Smooth muscle cell (in vitro differentiated cells): ENCODE measurements around the gene FLII. TPM values are rescaled to one million over a fixed set of nuclear protein-coding genes. Genes with fewer than 3 reads are reported as not detected.
"Not testable (repeated sequence)": the region's sequence is repeated elsewhere in the genome, so short reads cannot be mapped to it uniquely, and the experiment has no call there.

Experiments
- DNase-seq: peaks from one replicate; lab custom pipeline; 2025; ENCODE audit not compliant: unreplicated experiment; lab: John Stamatoyannopoulos, UW
- H2AFZ ChIP-seq: fragments of 200-600 bp; sonication (generic); 2 replicates; pipeline ENCODE4 v1.6.0; 2016; ENCODE audit warnings: antibody characterized with exemption, low read depth, mild to moderate bottlenecking
- H3F3A ChIP-seq: fragments of 200-600 bp; sonication (generic); 2 replicates; pipeline ENCODE4 v1.6.0; 2017; ENCODE audit warnings: antibody characterized with exemption, low read depth
- H3K27ac ChIP-seq: fragments of 200-600 bp; sonication (generic); 2 replicates; pipeline ENCODE4 v1.5.1; 2016; ENCODE audit warnings: low read depth, mild to moderate bottlenecking
- H3K27me3 ChIP-seq: fragments of 200-600 bp; sonication (generic); 2 replicates; pipeline ENCODE4 v1.6.1; 2016; ENCODE audit warnings: low read depth, mild to moderate bottlenecking
- H3K36me3 ChIP-seq: fragments of 200-600 bp; sonication (generic); 2 replicates; pipeline ENCODE4 v1.5.1; 2016; ENCODE audit warnings: low read depth
- H3K4me1 ChIP-seq: fragments of 200-600 bp; sonication (generic); 2 replicates; pipeline ENCODE4 v1.5.1; 2016; ENCODE audit warnings: low read depth
- H3K4me2 ChIP-seq: fragments of 200-600 bp; sonication (generic); 2 replicates; pipeline ENCODE4 v1.6.0; 2016; ENCODE audit warnings: mild to moderate bottlenecking
- H3K4me3 ChIP-seq: fragments of 200-600 bp; sonication (generic); 2 replicates; pipeline ENCODE4 v1.5.1; 2016; ENCODE audit warnings: mild to moderate bottlenecking
- H3K79me2 ChIP-seq: fragments of 200-600 bp; sonication (generic); 2 replicates; pipeline ENCODE4 v1.6.0; 2016; ENCODE audit warnings: low read depth, mild to moderate bottlenecking
- H3K9ac ChIP-seq: fragments of 200-600 bp; sonication (generic); 2 replicates; pipeline ENCODE4 v1.6.0; 2016; ENCODE audit warnings: low read depth
- H3K9me3 ChIP-seq: fragments of 200-600 bp; sonication (generic); replicated peaks from 2 replicates; pipeline ENCODE4 v1.5.1; 2016; ENCODE audit warnings: low read depth
- H4K20me1 ChIP-seq: fragments of 200-600 bp; sonication (generic); 2 replicates; pipeline ENCODE4 v1.6.0; 2016; ENCODE audit warnings: low read depth
- WGBS: methylation state at CpG from one replicate; pipeline ENCODE4 v1.1.7; 2016; ENCODE audit warnings: low lambda C conversion rate; 5-methylcytosine and 5-hydroxymethylcytosine counted together
- polyA plus RNA-seq: library from polyadenylated mRNA; unstranded; fragments of >200 nt; fragmentation: Nextera tagmentation; extraction: Ambion mirVana; gene quantifications from 2 replicates; pipeline ENCODE4 v1.2.1, GENCODE V29; 2016
- total RNA-seq: library from RNA; depleted of rRNA; stranded (reverse); fragments of >200 nt; gene quantifications from 2 replicates; pipeline ENCODE4 v1.2.3, GENCODE V29; 2014
- TF ChIP-seq, protein P1 (sequence below): fragments of 200-600 bp; sonication (generic); IDR thresholded peaks from 2 replicates; pipeline ENCODE4 v1.5.1; 2017; ENCODE audit warnings: borderline replicate concordance, mild to moderate bottlenecking, antibody characterized with exemption; ENCODE audit not compliant: insufficient read depth, poor library complexity, severe bottlenecking

The FLII gene
- total RNA-seq (132 and 149 TPM in 2 replicates), polyA plus RNA-seq (188 and 210 TPM in 2 replicates)

DNA sequence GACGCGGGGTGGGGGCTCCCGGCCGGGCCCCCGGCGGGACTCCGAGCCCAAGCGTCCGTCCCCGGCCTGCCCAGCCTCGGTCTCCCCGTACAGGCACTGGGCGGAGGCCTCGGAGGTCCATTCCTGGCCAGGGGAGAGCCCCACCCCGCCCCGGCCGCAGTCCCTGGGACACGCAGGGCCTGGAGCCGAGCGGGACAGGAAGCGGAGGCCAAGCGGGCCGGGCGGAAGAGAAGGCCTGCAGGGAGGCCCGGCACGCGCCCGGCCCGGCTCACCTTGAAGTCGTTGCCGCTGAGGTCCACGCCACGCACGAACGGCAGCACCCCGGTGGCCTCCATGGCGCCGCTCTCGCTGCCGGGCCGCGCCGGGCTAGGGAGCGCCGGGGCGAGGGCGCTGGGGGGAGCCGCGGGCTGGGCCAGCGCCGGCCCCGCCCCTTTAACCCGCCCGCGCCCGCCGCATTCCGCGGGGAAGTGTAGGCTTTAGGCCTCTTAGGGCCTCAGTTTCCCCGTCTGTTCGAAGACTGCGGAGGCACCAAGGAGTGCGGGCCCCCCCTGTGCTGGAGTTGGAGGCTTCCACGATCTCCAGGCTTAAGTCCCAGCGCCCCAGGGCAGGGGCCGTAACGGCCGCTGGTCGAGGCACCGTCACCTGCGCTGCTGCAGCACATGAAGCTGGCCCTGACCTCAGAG is at the start of gene FLII:
Gene FLII, minus strand, starts transcription at position 383 of the 683 bp plus-strand sequence. Its CDS starts 48 bp downstream, at position 335.
- H3K4me2 ChIP-seq = peak within 1 kb of the TSS; percentile 91
- peak within 1 kb of the TSS; percentile 97 for H3K9ac ChIP-seq
- peaks cover 38% of the 10 kb centered on the region for H3K79me2 ChIP-seq
- peaks cover 19% of the 10 kb centered on the region for H3K4me1 ChIP-seq
- WGBS = 6% methylated on average over 29 of the region's 71 CpGs
- peaks cover 64% of the 10 kb centered on the region for H4K20me1 ChIP-seq
- DNase-seq = no peak
- peaks cover 10% of the 10 kb centered on the region for H3F3A ChIP-seq
- peak within 1 kb of the TSS; percentile 23 for H2AFZ ChIP-seq
- peak within 1 kb of the TSS; percentile 85 for H3K4me3 ChIP-seq
- H3K36me3 ChIP-seq = no peaks in the 10 kb centered on the region
- no peaks in the 10 kb centered on the region for H3K27me3 ChIP-seq
- TF ChIP-seq, protein P1, sequence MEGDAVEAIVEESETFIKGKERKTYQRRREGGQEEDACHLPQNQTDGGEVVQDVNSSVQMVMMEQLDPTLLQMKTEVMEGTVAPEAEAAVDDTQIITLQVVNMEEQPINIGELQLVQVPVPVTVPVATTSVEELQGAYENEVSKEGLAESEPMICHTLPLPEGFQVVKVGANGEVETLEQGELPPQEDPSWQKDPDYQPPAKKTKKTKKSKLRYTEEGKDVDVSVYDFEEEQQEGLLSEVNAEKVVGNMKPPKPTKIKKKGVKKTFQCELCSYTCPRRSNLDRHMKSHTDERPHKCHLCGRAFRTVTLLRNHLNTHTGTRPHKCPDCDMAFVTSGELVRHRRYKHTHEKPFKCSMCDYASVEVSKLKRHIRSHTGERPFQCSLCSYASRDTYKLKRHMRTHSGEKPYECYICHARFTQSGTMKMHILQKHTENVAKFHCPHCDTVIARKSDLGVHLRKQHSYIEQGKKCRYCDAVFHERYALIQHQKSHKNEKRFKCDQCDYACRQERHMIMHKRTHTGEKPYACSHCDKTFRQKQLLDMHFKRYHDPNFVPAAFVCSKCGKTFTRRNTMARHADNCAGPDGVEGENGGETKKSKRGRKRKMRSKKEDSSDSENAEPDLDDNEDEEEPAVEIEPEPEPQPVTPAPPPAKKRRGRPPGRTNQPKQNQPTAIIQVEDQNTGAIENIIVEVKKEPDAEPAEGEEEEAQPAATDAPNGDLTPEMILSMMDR = no peak
- no peaks in the 10 kb centered on the region for H3K9me3 ChIP-seq
- H3K27ac ChIP-seq = peak within 1 kb of the TSS; percentile 98

DNA sequence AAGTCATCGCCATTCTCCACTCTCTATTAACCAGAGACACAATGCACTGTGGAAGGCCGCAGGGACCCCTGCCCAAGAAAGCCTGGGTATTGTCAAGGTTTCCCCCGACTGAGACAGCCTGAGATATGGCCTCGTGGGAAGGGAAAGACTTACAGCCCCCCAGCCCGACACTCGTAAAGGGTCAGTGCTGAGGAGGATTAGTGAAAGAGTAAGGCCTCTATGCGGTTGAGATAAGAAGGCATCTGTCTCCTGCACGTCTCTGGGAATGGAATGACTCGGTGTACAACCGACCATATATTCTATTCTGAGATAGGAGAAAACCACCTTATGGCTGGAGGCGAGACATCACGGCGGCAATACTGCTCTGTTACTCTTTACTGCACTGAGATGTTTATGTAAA is 44.7 kb upstream of the FLII start:
- Histone ChIP-seq H3K27ac (peak overlapping the region; percentile 21), H3K36me3 (peaks cover 18% of the 10 kb centered on the region), H4K20me1 (peaks cover 12% of the 10 kb centered on the region)
- H3K9me3 ChIP-seq, H3K9ac ChIP-seq, H3K27me3 ChIP-seq, H3F3A ChIP-seq, DNase-seq, H3K4me2 ChIP-seq, H3K4me1 ChIP-seq, H3K79me2 ChIP-seq, H3K4me3 ChIP-seq, H2AFZ ChIP-seq: not testable (repeated sequence)
- WGBS = 14% methylated on average over 13 of the region's 13 CpGs

DNA sequence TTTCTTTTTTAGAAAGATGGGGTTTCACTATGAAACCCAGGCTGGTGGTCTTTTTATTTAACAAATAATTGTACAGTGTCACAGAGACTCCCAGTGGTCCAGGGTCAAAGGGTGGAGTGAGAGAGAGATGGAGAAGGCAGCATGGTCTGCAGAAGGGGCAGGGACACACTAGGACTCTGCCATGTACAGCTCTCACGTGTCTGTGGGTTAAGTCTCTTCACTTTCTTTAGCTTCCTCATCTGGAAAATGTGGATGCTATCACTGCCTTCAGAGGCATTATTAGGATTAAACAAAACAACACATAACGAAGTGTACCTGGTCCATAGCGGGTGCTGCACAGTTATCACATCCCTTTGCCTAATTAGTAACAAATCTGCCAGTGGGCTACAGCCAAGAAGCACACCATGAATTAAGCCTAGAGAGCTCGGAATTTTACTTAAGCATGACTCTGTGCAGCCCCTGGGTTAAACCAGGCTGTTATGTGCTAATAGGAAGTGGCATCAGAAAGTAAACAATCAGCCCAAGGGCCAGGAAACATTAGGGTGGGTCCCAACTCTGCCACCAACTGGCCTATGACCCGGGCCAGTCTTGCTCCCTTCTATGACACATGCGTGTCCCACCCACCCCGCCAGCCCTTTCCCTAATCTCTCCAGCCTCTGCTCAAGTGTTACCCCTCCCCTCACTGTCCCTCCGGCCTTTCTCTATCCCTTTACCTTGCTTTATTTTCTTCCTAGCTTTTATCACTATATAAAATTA is 42.4 kb upstream of the FLII start:
- no peak overlapping the region for H3K27ac ChIP-seq
- H3K79me2 ChIP-seq = no peaks in the 10 kb centered on the region

DNA sequence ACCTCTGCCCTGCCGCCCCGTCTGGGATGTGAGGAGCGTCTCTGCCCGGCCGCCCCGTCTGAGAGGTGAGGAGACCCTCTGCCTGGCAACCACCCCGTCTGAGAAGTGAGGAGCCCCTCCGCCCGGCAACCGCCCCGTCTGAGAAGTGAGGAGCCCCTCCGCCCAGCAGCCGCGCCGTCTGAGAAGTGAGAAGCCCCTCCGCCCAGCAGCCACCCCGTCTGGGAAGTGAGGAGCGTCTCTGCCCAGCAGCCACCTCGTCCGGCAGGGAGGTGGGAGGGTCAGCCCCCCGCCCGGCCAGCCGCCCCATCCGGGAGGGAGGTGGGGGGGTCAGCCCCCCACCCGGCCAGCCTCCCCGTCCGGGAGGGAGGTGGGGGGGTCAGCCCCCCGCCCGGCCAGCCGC is 39.5 kb upstream of the FLII start:
- H4K20me1 ChIP-seq, H3K4me1 ChIP-seq, H3K27ac ChIP-seq, H3K4me2 ChIP-seq, DNase-seq, H3K4me3 ChIP-seq, H3F3A ChIP-seq, H3K9me3 ChIP-seq, H3K79me2 ChIP-seq, H3K9ac ChIP-seq, H2AFZ ChIP-seq, H3K27me3 ChIP-seq: not testable (repeated sequence)
- WGBS = 100% methylated on average over 1 of the region's 30 CpGs
- H3K36me3 ChIP-seq = peaks cover 16% of the 10 kb centered on the region

More for the DNA sequence above, 42.4 kb upstream of the FLII start:
- TF ChIP-seq, protein P1 = no peak
- H3K4me1 ChIP-seq = no peaks in the 10 kb centered on the region
- peaks cover 18% of the 10 kb centered on the region for H3K36me3 ChIP-seq
- no peak overlapping the region for H2AFZ ChIP-seq
- no peak overlapping the region for H3K4me2 ChIP-seq
- no peak for DNase-seq
- no peak overlapping the region for H3K4me3 ChIP-seq
- H3K27me3 ChIP-seq = no peaks in the 10 kb centered on the region
- H3F3A ChIP-seq = peaks cover 6% of the 10 kb centered on the region
- no peak overlapping the region for H3K9ac ChIP-seq
- no peaks in the 10 kb centered on the region for H3K9me3 ChIP-seq
- 91% methylated on average over 8 of the region's 8 CpGs for WGBS
- peaks cover 12% of the 10 kb centered on the region for H4K20me1 ChIP-seq
